HepG2 (cell line): ENCODE data around the gene SECTM1. TPM values are rescaled to one million over a fixed set of nuclear protein-coding genes. Genes with fewer than 3 reads are reported as not detected.
A peak's percentile ranks its signal among the peaks of the same experiment; 100 is the strongest.

ENCODE experiments used
- BRD4 ChIP-seq: sonication (generic); formaldehyde crosslinking; IDR thresholded peaks from 2 replicates; pipeline ENCODE4 v1.4.0; 2020; ENCODE audit warnings: missing genetic modification reagents
- DZIP1 ChIP-seq: sonication (generic); formaldehyde crosslinking; IDR thresholded peaks from 2 replicates; pipeline ENCODE4 v1.5.0; 2020; ENCODE audit warnings: mild to moderate bottlenecking, missing genetic modification reagents
- ELK4 ChIP-seq: sonication (generic); formaldehyde crosslinking; IDR thresholded peaks from 2 replicates; pipeline ENCODE4 v1.9.0; 2021; ENCODE audit warnings: missing genetic modification reagents, borderline replicate concordance
- KLF11 ChIP-seq: IDR thresholded peaks from 2 replicates; pipeline ENCODE4 v1.6.1; 2016; ENCODE audit warnings: missing compliant biosample characterization
- MTERF4 ChIP-seq: sonication (generic); formaldehyde crosslinking; IDR thresholded peaks from 2 replicates; pipeline ENCODE4 v1.8.0; 2023; ENCODE audit warnings: mild to moderate bottlenecking, missing genetic modification reagents
- MXD1 ChIP-seq: sonication (generic); formaldehyde crosslinking; IDR thresholded peaks from 2 replicates; pipeline ENCODE4 v1.4.0; 2020; ENCODE audit warnings: mild to moderate bottlenecking, missing genetic modification reagents
- MYC ChIP-seq: sonication (generic); formaldehyde crosslinking; IDR thresholded peaks from 2 replicates; pipeline ENCODE4 v1.9.0; 2021; ENCODE audit warnings: missing genetic modification reagents, borderline replicate concordance
- NCOA1 ChIP-seq: sonication (generic); formaldehyde crosslinking; IDR thresholded peaks from 2 replicates; pipeline ENCODE4 v1.9.0; 2021; ENCODE audit warnings: missing genetic modification reagents
- POGK ChIP-seq: sonication (generic); formaldehyde crosslinking; conservative IDR thresholded peaks from 2 replicates; pipeline ENCODE4 v1.8.0; 2022; ENCODE audit warnings: mild to moderate bottlenecking, moderate library complexity, missing genetic modification reagents
- RXRA ChIP-seq: sonication (generic); formaldehyde crosslinking; IDR thresholded peaks from 2 replicates; pipeline ENCODE4 v1.5.1; 2020; ENCODE audit warnings: missing genetic modification reagents
- TIGD3 ChIP-seq: sonication (generic); formaldehyde crosslinking; IDR thresholded peaks from 2 replicates; pipeline ENCODE4 v1.5.1; 2020; ENCODE audit warnings: mild to moderate bottlenecking, missing genetic modification reagents, borderline replicate concordance
- ZFP36 ChIP-seq: fragments of 150-350 bp; IDR thresholded peaks from 2 replicates; pipeline ENCODE4 v1.6.1; 2018; ENCODE audit warnings: borderline replicate concordance, low read length, low read depth; ENCODE audit not compliant: partially characterized antibody
- ZNF441 ChIP-seq: sonication (generic); formaldehyde crosslinking; IDR thresholded peaks from 2 replicates; pipeline ENCODE4 v1.7.0; 2021; ENCODE audit warnings: missing genetic modification reagents, borderline replicate concordance
- ZNF652 ChIP-seq: IDR thresholded peaks from 2 replicates; pipeline ENCODE4 v1.6.1; 2016; ENCODE audit warnings: low read depth, borderline replicate concordance
- ZNF740 ChIP-seq: sonication (generic); formaldehyde crosslinking; IDR thresholded peaks from 2 replicates; pipeline ENCODE4 v1.4.0; 2020; ENCODE audit warnings: missing genetic modification reagents
- ZNF816 ChIP-seq: sonication (generic); formaldehyde crosslinking; IDR thresholded peaks from 2 replicates; pipeline ENCODE4 v1.8.0; 2022; ENCODE audit warnings: missing genetic modification reagents, mild to moderate bottlenecking, borderline replicate concordance
- ZNF878 ChIP-seq: sonication (generic); formaldehyde crosslinking; IDR thresholded peaks from 2 replicates; pipeline ENCODE4 v1.8.1; 2023; ENCODE audit warnings: mild to moderate bottlenecking, missing genetic modification reagents, moderate library complexity
- polyA plus RNA-seq, 8 experiments: library from polyadenylated mRNA; depleted of rRNA in 3 of 8; stranded (reverse) in 7 of 8; unstranded in 1 of 8; fragments of >200 nt; fragmentation: Illumina TruSeq in 4 of 8; extraction: Trizol in 4 of 8; gene quantifications; 2 replicates each; pipeline versions ENCODE4 v1.2.1 to v1.2.3, GENCODE V29; 2011 to 2016; ENCODE audit warnings: low read depth in 4 of 8, missing spikeins in 1 of 8, mixed read lengths in 1 of 8; ENCODE audit not compliant: insufficient read depth in 1 of 8
- total RNA-seq, 5 experiments: library from RNA; depleted of rRNA; stranded (reverse); fragments of >200 nt; fragmentation: Illumina TruSeq; extraction: Trizol; gene quantifications; 2 replicates each; pipeline ENCODE4 v1.2.3, GENCODE V29; 2016; ENCODE audit warnings: low read depth in 1 of 5

SECTM1 gene
- total and polyA plus RNA-seq, 2 of the 13 experiments (the other 11 are each of a cell fraction or from before 2014, with no cell fraction given): 3.5 to 5.3 TPM

- TF ChIP-seq MTERF4 (CRISPR knock-in tag) (no peak), ZNF441 (CRISPR knock-in tag) (peak; percentile 69; the same call in 1 of the 2 replicates), RXRA (CRISPR knock-in tag) (peak; percentile 81), KLF11 (CRISPR knock-in tag) (no peak), DZIP1 (CRISPR knock-in tag) (no peak), ZNF816 (CRISPR knock-in tag) (no peak), NCOA1 (no peak), TIGD3 (CRISPR knock-in tag) (no peak), MXD1 (CRISPR knock-in tag) (peak; percentile 34; the same call in 1 of the 2 replicates), MYC (CRISPR knock-in tag) (peak; percentile 61; the same call in 1 of the 2 replicates), ZFP36 (no peak), ZNF740 (no peak), POGK (CRISPR knock-in tag) (no peak), BRD4 (CRISPR knock-in tag) (no peak), ZNF878 (no peak), ZNF652 (CRISPR knock-in tag) (no peak; the same call in 1 of the 2 replicates), ELK4 (no peak)
Measured at GRCh38 chr17:82330322-82331239, 3.0 kb downstream of the SECTM1 start (continued).
